GM19328 (cell line): ENCODE measurements around the gene CHCHD4.

Source experiments
- ATAC-seq: cut with Tn5 transposase; IDR thresholded peaks from one replicate; pipeline ENCODE4 v1.9.1; 2021; ENCODE audit warnings: mild to moderate bottlenecking, moderate library complexity; ENCODE audit not compliant: unreplicated experiment

CHCHD4 gene

GRCh38 chr3:14150078-14150477 is 25.4 kb upstream of the CHCHD4 start:
- ATAC-seq, result no peak

GRCh38 chr3:14148041-14148985 is 23.6 kb upstream of the CHCHD4 start:
- ATAC-seq, result no peak

GRCh38 chr3:14147617-14148016 is 22.9 kb upstream of the CHCHD4 start:
- no peak for ATAC-seq

GRCh38 chr3:14147066-14147435 is 22.4 kb upstream of the CHCHD4 start:
- ATAC-seq, result no peak

GRCh38 chr3:14146381-14147065 is 21.9 kb upstream of the CHCHD4 start:
- no peak for ATAC-seq

GRCh38 chr3:14145670-14146380 is 21.2 kb upstream of the CHCHD4 start:
- no peak for ATAC-seq

GRCh38 chr3:14145236-14145635 is 20.6 kb upstream of the CHCHD4 start:
- ATAC-seq, result no peak

GRCh38 chr3:14144423-14145075 is 19.9 kb upstream of the CHCHD4 start:
- peak; percentile 91 for ATAC-seq

GRCh38 chr3:14143271-14144225 is 18.9 kb upstream of the CHCHD4 start:
- ATAC-seq, result no peak

- ATAC-seq, result no peak
Measured at GRCh38 chr3:14142567-14143270, 18.0 kb upstream of the CHCHD4 start.

GRCh38 chr3:14141602-14142341 is 17.1 kb upstream of the CHCHD4 start:
- no peak for ATAC-seq

- ATAC-seq, result no peak
Measured at GRCh38 chr3:14141144-14141543, 16.5 kb upstream of the CHCHD4 start.

GRCh38 chr3:14140668-14141067 is 16.0 kb upstream of the CHCHD4 start:
- ATAC-seq, result no peak

GRCh38 chr3:14139771-14140170 is 15.1 kb upstream of the CHCHD4 start:
- no peak for ATAC-seq

- no peak for ATAC-seq
Measured at GRCh38 chr3:14138878-14139655, 14.4 kb upstream of the CHCHD4 start.

GRCh38 chr3:14138109-14138877 is 13.6 kb upstream of the CHCHD4 start:
- ATAC-seq, result no peak

- no peak for ATAC-seq
Measured at GRCh38 chr3:14137445-14137844, 12.8 kb upstream of the CHCHD4 start.
